ENCODE measurements around the gene RALGAPA2.

The RALGAPA2 gene

GRCh38 chr20:20663841-20664240 lies 48.6 kb downstream of the RALGAPA2 start:
- Histone ChIP-seq H3K4me3 (ENCODE audit: low read length) (no peak overlapping the region), H2AFZ (ENCODE audit: low read depth, low read length) (no peak overlapping the region), H3K36me3 (ENCODE audit: insufficient read depth, low read length) (no peaks in the 10 kb centered on the region), H3K9me3 (ENCODE audit: low read length) (no peaks in the 10 kb centered on the region), H3K4me1 (ENCODE audit: insufficient read depth, low read length) (peaks cover 19% of the 10 kb centered on the region), H3K27me3 (ENCODE audit: insufficient read depth, low read length) (no peaks in the 10 kb centered on the region)

GRCh38 chr20:20658871-20659431 lies 53.5 kb downstream of the RALGAPA2 start:
- peaks cover 2% of the 10 kb centered on the region for H3K4me1 ChIP-seq (ENCODE audit: insufficient read depth, low read length)
- no peak overlapping the region for H3K4me3 ChIP-seq (ENCODE audit: low read length)
- no peak overlapping the region for H2AFZ ChIP-seq (ENCODE audit: low read depth, low read length)
- H3K9me3 ChIP-seq (ENCODE audit: low read length), result no peaks in the 10 kb centered on the region
- H3K27me3 ChIP-seq (ENCODE audit: insufficient read depth, low read length), result no peaks in the 10 kb centered on the region
- no peaks in the 10 kb centered on the region for H3K36me3 ChIP-seq (ENCODE audit: insufficient read depth, low read length)

DNA sequence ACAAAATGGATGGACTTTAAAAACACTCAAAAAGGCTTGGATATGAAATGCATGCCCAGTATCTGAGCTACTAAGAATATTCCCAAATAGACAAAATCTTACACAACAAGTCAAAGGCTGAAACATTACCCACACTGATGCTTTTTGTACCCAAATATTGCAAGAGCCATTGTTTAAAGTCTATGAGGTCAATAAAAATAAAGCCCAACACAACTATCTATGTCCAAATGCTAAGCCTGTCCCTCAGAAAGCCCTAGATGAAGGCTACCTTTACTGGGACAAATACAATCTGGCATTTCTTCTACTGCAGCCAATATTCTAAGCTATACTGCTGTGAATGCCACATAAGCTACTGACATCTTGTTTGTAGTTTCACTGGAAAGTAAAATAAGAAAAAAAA lies 54.3 kb downstream of the RALGAPA2 start:
- Histone ChIP-seq H3K4me3 (ENCODE audit: low read length) (no peak overlapping the region), H3K27me3 (ENCODE audit: insufficient read depth, low read length) (no peaks in the 10 kb centered on the region), H3K4me1 (ENCODE audit: insufficient read depth, low read length) (peaks cover 2% of the 10 kb centered on the region), H2AFZ (ENCODE audit: low read depth, low read length) (no peak overlapping the region), H3K36me3 (ENCODE audit: insufficient read depth, low read length) (no peaks in the 10 kb centered on the region), H3K9me3 (ENCODE audit: low read length) (no peaks in the 10 kb centered on the region)

DNA sequence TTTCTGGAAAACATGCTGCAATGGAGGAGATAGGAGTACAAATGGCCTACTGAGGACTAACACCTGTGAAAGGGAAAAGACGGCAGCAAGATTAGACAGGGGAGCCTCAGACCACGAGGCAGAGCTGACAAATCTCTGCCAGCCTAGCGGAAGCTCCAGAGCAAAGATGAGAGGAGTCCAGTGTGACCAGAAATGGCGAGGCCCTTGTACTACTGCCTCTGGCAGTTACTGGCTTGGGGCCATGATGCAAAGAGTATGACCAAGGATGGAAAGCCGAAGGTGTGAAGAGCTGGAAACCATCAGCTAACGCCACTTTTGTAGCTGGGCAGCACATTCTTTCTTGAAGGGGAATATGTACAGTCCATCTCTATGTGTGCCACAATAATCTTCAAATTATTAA lies 55.4 kb downstream of the RALGAPA2 start:
- H3K4me3 ChIP-seq (ENCODE audit: low read length), result no peak overlapping the region

DNA sequence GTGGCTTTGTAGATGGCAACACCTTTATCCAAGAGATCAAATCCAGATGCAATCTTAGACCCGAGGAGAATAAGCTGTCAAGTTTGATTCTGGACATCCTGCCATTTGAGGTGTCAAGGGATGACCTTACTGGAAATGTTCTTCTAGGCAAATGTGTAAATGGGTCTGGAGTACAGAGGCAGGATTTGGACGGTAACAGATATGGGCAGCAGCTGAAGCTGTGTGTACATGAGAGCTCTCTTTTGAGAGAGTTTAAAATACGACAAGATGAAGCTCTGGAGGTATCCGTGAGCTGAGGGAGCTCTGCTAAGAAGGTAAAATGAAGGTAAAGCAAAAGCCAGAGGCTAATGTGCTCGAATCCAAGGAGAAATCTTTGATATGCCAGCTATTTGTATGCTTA lies 56.6 kb downstream of the RALGAPA2 start:
- Histone ChIP-seq H3K27me3 (ENCODE audit: insufficient read depth, low read length) (no peaks in the 10 kb centered on the region), H3K4me1 (ENCODE audit: insufficient read depth, low read length) (peaks cover 2% of the 10 kb centered on the region), H3K9me3 (ENCODE audit: low read length) (no peaks in the 10 kb centered on the region), H3K4me3 (ENCODE audit: low read length) (no peak overlapping the region), H2AFZ (ENCODE audit: low read depth, low read length) (no peak overlapping the region), H3K36me3 (ENCODE audit: insufficient read depth, low read length) (no peaks in the 10 kb centered on the region)

More for the DNA sequence above, 55.4 kb downstream of the RALGAPA2 start:
- no peaks in the 10 kb centered on the region for H3K9me3 ChIP-seq (ENCODE audit: low read length)
- no peaks in the 10 kb centered on the region for H3K36me3 ChIP-seq (ENCODE audit: insufficient read depth, low read length)
- peaks cover 2% of the 10 kb centered on the region for H3K4me1 ChIP-seq (ENCODE audit: insufficient read depth, low read length)
- H2AFZ ChIP-seq (ENCODE audit: low read depth, low read length), result no peak overlapping the region
- H3K27me3 ChIP-seq (ENCODE audit: insufficient read depth, low read length), result no peaks in the 10 kb centered on the region

DNA sequence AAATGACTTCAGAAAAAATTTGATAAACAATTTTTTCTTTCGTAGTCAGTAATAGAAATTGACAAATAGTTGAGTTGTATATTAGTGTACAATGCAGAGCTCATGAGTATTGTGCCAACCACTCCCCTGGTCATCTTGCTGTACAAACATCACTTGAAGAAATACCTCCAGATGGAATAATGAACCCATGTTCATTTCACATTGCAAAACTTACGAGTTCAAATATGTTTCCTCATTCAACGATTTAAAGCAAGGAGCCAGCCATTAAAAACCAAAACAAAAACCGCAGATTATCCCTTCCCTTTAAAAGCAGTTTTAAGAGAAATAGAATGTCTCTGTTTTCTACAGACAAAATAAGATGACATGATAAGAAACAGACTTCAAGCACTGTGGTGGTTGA lies 62.5 kb downstream of the RALGAPA2 start:
- Histone ChIP-seq H3K36me3 (ENCODE audit: insufficient read depth, low read length) (no peaks in the 10 kb centered on the region), H3K9me3 (ENCODE audit: low read length) (no peaks in the 10 kb centered on the region), H2AFZ (ENCODE audit: low read depth, low read length) (no peak overlapping the region), H3K4me3 (ENCODE audit: low read length) (no peak overlapping the region), H3K4me1 (ENCODE audit: insufficient read depth, low read length) (no peaks in the 10 kb centered on the region), H3K27me3 (ENCODE audit: insufficient read depth, low read length) (no peaks in the 10 kb centered on the region)

GRCh38 chr20:20643927-20644326 lies 68.5 kb downstream of the RALGAPA2 start:
- H3K36me3 ChIP-seq (ENCODE audit: insufficient read depth, low read length), result peaks cover 9% of the 10 kb centered on the region
- H2AFZ ChIP-seq (ENCODE audit: low read depth, low read length), result no peak overlapping the region
- H3K4me1 ChIP-seq (ENCODE audit: insufficient read depth, low read length), result no peaks in the 10 kb centered on the region
- no peaks in the 10 kb centered on the region for H3K9me3 ChIP-seq (ENCODE audit: low read length)
- H3K4me3 ChIP-seq (ENCODE audit: low read length), result no peak overlapping the region
- no peaks in the 10 kb centered on the region for H3K27me3 ChIP-seq (ENCODE audit: insufficient read depth, low read length)

DNA sequence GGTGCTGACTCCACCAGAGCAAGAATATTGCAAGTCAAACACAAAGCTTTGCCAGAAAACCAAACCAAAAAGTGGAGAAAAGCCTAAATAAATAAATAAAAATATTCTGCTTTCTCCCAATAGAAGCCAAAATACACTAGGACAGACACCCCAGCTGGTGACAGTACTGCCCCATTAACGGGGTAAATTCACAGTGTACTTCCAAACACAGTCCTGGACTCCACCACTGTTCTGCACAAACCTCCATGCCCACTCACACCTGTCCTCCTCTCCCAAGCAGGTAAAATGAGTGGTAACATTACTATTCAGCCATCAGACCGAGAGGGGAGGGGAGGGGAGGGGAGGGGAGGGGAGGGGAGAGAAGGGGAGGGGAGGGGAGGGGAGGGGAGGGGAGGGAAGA lies 70.7 kb downstream of the RALGAPA2 start:
- Histone ChIP-seq H3K9me3 (ENCODE audit: low read length) (no peaks in the 10 kb centered on the region), H3K4me3 (ENCODE audit: low read length) (no peak overlapping the region), H3K36me3 (ENCODE audit: insufficient read depth, low read length) (peaks cover 9% of the 10 kb centered on the region), H2AFZ (ENCODE audit: low read depth, low read length) (no peak overlapping the region), H3K4me1 (ENCODE audit: insufficient read depth, low read length) (no peaks in the 10 kb centered on the region), H3K27me3 (ENCODE audit: insufficient read depth, low read length) (no peaks in the 10 kb centered on the region)

GRCh38 chr20:20638878-20639277 lies 73.6 kb downstream of the RALGAPA2 start:
- Histone ChIP-seq H2AFZ (ENCODE audit: low read depth, low read length) (no peak overlapping the region), H3K9me3 (ENCODE audit: low read length) (no peaks in the 10 kb centered on the region), H3K4me1 (ENCODE audit: insufficient read depth, low read length) (no peaks in the 10 kb centered on the region), H3K27me3 (ENCODE audit: insufficient read depth, low read length) (no peaks in the 10 kb centered on the region), H3K36me3 (ENCODE audit: insufficient read depth, low read length) (peaks cover 17% of the 10 kb centered on the region), H3K4me3 (ENCODE audit: low read length) (no peak overlapping the region)

DNA sequence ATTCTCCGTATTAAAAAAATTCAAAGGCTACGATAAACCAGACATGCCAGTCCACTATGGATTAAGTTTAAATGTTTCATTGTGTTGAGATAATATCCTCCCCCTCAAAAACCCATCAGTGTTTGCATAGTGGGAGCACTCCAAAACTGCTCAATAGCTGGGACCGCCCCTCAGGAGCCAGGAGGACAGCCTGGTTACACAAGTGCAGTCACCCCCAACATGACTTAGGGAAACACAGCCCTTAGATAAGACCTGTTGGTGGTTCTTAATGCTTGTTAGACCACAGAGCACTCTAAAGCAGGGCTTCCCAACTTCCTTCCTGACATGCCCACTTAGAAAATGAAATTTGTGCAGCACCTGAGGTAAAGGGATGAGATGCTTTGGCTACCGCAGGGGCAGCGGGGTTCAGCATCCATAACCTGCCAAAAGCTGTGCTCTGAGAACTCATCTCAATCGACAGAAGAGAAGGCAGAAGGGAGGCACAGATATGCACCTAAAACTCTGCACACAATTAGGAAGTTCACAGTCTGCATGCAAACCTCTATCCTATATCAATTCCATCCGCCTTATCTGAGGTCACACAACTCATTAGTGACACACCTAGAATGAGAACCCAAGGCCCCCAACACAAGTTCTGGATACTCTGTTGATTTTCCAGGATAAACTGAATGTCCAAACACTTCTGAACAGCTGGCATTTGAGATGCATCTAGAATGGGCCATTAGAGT lies 74.3 kb downstream of the RALGAPA2 start:
- no peak overlapping the region for H2AFZ ChIP-seq (ENCODE audit: low read depth, low read length)
- H3K4me1 ChIP-seq (ENCODE audit: insufficient read depth, low read length), result no peaks in the 10 kb centered on the region
- no peaks in the 10 kb centered on the region for H3K9me3 ChIP-seq (ENCODE audit: low read length)
- peaks cover 18% of the 10 kb centered on the region for H3K36me3 ChIP-seq (ENCODE audit: insufficient read depth, low read length)
- no peaks in the 10 kb centered on the region for H3K27me3 ChIP-seq (ENCODE audit: insufficient read depth, low read length)
- H3K4me3 ChIP-seq (ENCODE audit: low read length), result no peak overlapping the region

- no peak overlapping the region for H2AFZ ChIP-seq (ENCODE audit: low read depth, low read length)
- H3K4me3 ChIP-seq (ENCODE audit: low read length), result no peak overlapping the region
- H3K4me1 ChIP-seq (ENCODE audit: insufficient read depth, low read length), result no peaks in the 10 kb centered on the region
- H3K27me3 ChIP-seq (ENCODE audit: insufficient read depth, low read length), result no peaks in the 10 kb centered on the region
- H3K36me3 ChIP-seq (ENCODE audit: insufficient read depth, low read length), result peaks cover 18% of the 10 kb centered on the region
- H3K9me3 ChIP-seq (ENCODE audit: low read length), result no peaks in the 10 kb centered on the region
These were observed 77.4 kb downstream of the RALGAPA2 start for GRCh38 chr20:20635006-20635405.

- H3K4me3 ChIP-seq (ENCODE audit: low read length), result no peak overlapping the region
- H3K27me3 ChIP-seq (ENCODE audit: insufficient read depth, low read length), result no peaks in the 10 kb centered on the region
- peaks cover 18% of the 10 kb centered on the region for H3K36me3 ChIP-seq (ENCODE audit: insufficient read depth, low read length)
- H3K9me3 ChIP-seq (ENCODE audit: low read length), result no peaks in the 10 kb centered on the region
- H3K4me1 ChIP-seq (ENCODE audit: insufficient read depth, low read length), result no peaks in the 10 kb centered on the region
- no peak overlapping the region for H2AFZ ChIP-seq (ENCODE audit: low read depth, low read length)
These were observed 79.8 kb downstream of the RALGAPA2 start for GRCh38 chr20:20632644-20633043.

DNA sequence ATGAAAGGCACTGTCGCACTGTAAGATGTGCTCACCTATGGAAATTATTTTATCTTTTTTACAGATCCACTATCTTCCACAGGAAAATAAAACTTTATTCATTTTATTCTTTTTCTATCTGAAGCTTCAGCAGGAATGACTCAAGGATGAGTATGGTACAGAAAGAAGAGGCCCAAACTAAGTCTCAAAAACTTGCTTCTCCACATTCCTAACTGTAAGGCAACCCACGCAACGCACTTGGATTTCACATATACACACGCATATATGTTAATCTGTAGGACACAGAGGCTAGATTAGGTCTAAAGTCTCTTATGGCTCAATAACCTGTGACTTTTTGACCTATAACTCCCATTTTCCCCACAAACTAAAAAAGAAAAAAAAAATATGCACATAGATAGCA lies 81.9 kb downstream of the RALGAPA2 start:
- no peak overlapping the region for H3K4me3 ChIP-seq (ENCODE audit: low read length)
- peaks cover 20% of the 10 kb centered on the region for H3K36me3 ChIP-seq (ENCODE audit: insufficient read depth, low read length)
- no peaks in the 10 kb centered on the region for H3K9me3 ChIP-seq (ENCODE audit: low read length)

More for the DNA sequence above, 81.9 kb downstream of the RALGAPA2 start:
- Histone ChIP-seq H3K27me3 (ENCODE audit: insufficient read depth, low read length) (no peaks in the 10 kb centered on the region), H3K4me1 (ENCODE audit: insufficient read depth, low read length) (no peaks in the 10 kb centered on the region), H2AFZ (ENCODE audit: low read depth, low read length) (no peak overlapping the region)
